ENCODE data around the gene ACOT4. TPM values are rescaled to one million over a fixed set of nuclear protein-coding genes. Genes with fewer than 3 reads are reported as not detected.
"Not testable (repeated sequence)": the region's sequence is repeated elsewhere in the genome, so short reads cannot be mapped to it uniquely, and the experiment has no call there.

ACOT4 gene
- total RNA-seq, 1 experiment from 2014 or later, result 1.1 TPM

- H3K4me3 Mint-ChIP-seq (ENCODE audit: low read depth, unreplicated experiment); CTCF ChIA-PET; H3K27me3 Mint-ChIP-seq (ENCODE audit: unreplicated experiment); H3K9me3 Mint-ChIP-seq (ENCODE audit: low read depth, unreplicated experiment); BruUV-seq (replicated peaks); intact Hi-C loops (cut with micrococcal nuclease; ENCODE audit: unreplicated experiment); H3K27ac Mint-ChIP-seq (ENCODE audit: unreplicated experiment); H3K4me1 Mint-ChIP-seq (ENCODE audit: low read depth, unreplicated experiment); DNase-seq; H3K36me3 Mint-ChIP-seq (ENCODE audit: insufficient read depth, unreplicated experiment): not testable (repeated sequence)
These were observed 29.4 kb upstream of the ACOT4 start for GRCh38 chr14:73562256-73562655.

- H3K36me3 Mint-ChIP-seq (ENCODE audit: insufficient read depth, unreplicated experiment); intact Hi-C loops (cut with micrococcal nuclease; ENCODE audit: unreplicated experiment); H3K27me3 Mint-ChIP-seq (ENCODE audit: unreplicated experiment); DNase-seq; BruUV-seq (replicated peaks); H3K27ac Mint-ChIP-seq (ENCODE audit: unreplicated experiment); CTCF ChIA-PET; H3K9me3 Mint-ChIP-seq (ENCODE audit: low read depth, unreplicated experiment); H3K4me3 Mint-ChIP-seq (ENCODE audit: low read depth, unreplicated experiment): not testable (repeated sequence)
- H3K4me1 Mint-ChIP-seq (ENCODE audit: low read depth, unreplicated experiment), result peaks cover 10% of the 10 kb centered on the region
These were observed 29.0 kb upstream of the ACOT4 start for GRCh38 chr14:73562696-73563095.

- CTCF ChIA-PET, result interaction anchor here (0.6 kb wide), 1 partner anchor 39 kb away, joined by 6 read pairs; no protein-coding TSS in a partner anchor
- intact Hi-C loops (cut with micrococcal nuclease; ENCODE audit: unreplicated experiment); H3K4me3 Mint-ChIP-seq (ENCODE audit: low read depth, unreplicated experiment); H3K9me3 Mint-ChIP-seq (ENCODE audit: low read depth, unreplicated experiment); H3K27me3 Mint-ChIP-seq (ENCODE audit: unreplicated experiment); BruUV-seq (replicated peaks); DNase-seq; H3K27ac Mint-ChIP-seq (ENCODE audit: unreplicated experiment): not testable (repeated sequence)
- H3K4me1 Mint-ChIP-seq (ENCODE audit: low read depth, unreplicated experiment), result peaks cover 12% of the 10 kb centered on the region
- H3K36me3 Mint-ChIP-seq (ENCODE audit: insufficient read depth, unreplicated experiment), result peaks cover 26% of the 10 kb centered on the region
These were observed 25.2 kb upstream of the ACOT4 start for GRCh38 chr14:73566431-73566830.

GRCh38 chr14:73566935-73567334, 24.7 kb upstream of the ACOT4 start:
- Mint-ChIP-seq H3K36me3 (ENCODE audit: insufficient read depth, unreplicated experiment) (peaks cover 26% of the 10 kb centered on the region), H3K4me1 (ENCODE audit: low read depth, unreplicated experiment) (peaks cover 12% of the 10 kb centered on the region), H3K4me3 (ENCODE audit: low read depth, unreplicated experiment) (peak overlapping the region; percentile 86)
- H3K27ac Mint-ChIP-seq (ENCODE audit: unreplicated experiment); H3K9me3 Mint-ChIP-seq (ENCODE audit: low read depth, unreplicated experiment); DNase-seq; intact Hi-C loops (cut with micrococcal nuclease; ENCODE audit: unreplicated experiment); H3K27me3 Mint-ChIP-seq (ENCODE audit: unreplicated experiment); BruUV-seq (replicated peaks): not testable (repeated sequence)
- CTCF ChIA-PET, result interaction anchor here (0.6 kb wide), 1 partner anchor 39 kb away, joined by 6 read pairs; no protein-coding TSS in a partner anchor

- Mint-ChIP-seq H3K4me1 (ENCODE audit: low read depth, unreplicated experiment) (peaks cover 12% of the 10 kb centered on the region), H3K27ac (ENCODE audit: unreplicated experiment) (no peak overlapping the region), H3K36me3 (ENCODE audit: insufficient read depth, unreplicated experiment) (peaks cover 26% of the 10 kb centered on the region), H3K9me3 (ENCODE audit: low read depth, unreplicated experiment) (peaks cover 4% of the 10 kb centered on the region), H3K4me3 (ENCODE audit: low read depth, unreplicated experiment) (peak overlapping the region; percentile 86), H3K27me3 (ENCODE audit: unreplicated experiment) (no peaks in the 10 kb centered on the region)
- no peak for DNase-seq
- no TSS peak for BruUV-seq (replicated peaks)
- CTCF ChIA-PET, result no interaction called here
- no peak for TF ChIP-seq CTCF (IDR thresholded peaks at IDR 0.05; ENCODE audit: unreplicated experiment)
- intact Hi-C loops (cut with micrococcal nuclease; ENCODE audit: unreplicated experiment), result no loop called here
These were observed 24.3 kb upstream of the ACOT4 start for GRCh38 chr14:73567358-73567757.

GRCh38 chr14:73567951-73568885, 23.5 kb upstream of the ACOT4 start:
- no peaks in the 10 kb centered on the region for H3K9me3 Mint-ChIP-seq (ENCODE audit: low read depth, unreplicated experiment)
- H3K4me1 Mint-ChIP-seq (ENCODE audit: low read depth, unreplicated experiment), result peaks cover 12% of the 10 kb centered on the region
- H3K27me3 Mint-ChIP-seq (ENCODE audit: unreplicated experiment), result no peaks in the 10 kb centered on the region
- CTCF ChIA-PET, result interaction anchor here (1.0 to 2.4 kb wide), 2 partner anchors 59 to 284 kb away, joined by 4 to 14 read pairs; no protein-coding TSS in a partner anchor
- intact Hi-C loops (cut with micrococcal nuclease; ENCODE audit: unreplicated experiment), result no loop called here
- peak overlapping the region; percentile 33 for H3K27ac Mint-ChIP-seq (ENCODE audit: unreplicated experiment)
- peaks cover 26% of the 10 kb centered on the region for H3K36me3 Mint-ChIP-seq (ENCODE audit: insufficient read depth, unreplicated experiment)
- no peak for DNase-seq
- BruUV-seq (replicated peaks), result no TSS peak
- TF ChIP-seq CTCF (IDR thresholded peaks at IDR 0.05; ENCODE audit: unreplicated experiment), result no peak
- H3K4me3 Mint-ChIP-seq (ENCODE audit: low read depth, unreplicated experiment), result peak overlapping the region; percentile 86

- Mint-ChIP-seq H3K27ac (ENCODE audit: unreplicated experiment) (peak overlapping the region; percentile 85), H3K4me1 (ENCODE audit: low read depth, unreplicated experiment) (peaks cover 12% of the 10 kb centered on the region), H3K4me3 (ENCODE audit: low read depth, unreplicated experiment) (peak overlapping the region; percentile 86), H3K36me3 (ENCODE audit: insufficient read depth, unreplicated experiment) (peaks cover 26% of the 10 kb centered on the region)
- CTCF ChIA-PET, result interaction anchor here (1.0 to 2.4 kb wide), 2 partner anchors 60 to 284 kb away, joined by 4 to 14 read pairs; no protein-coding TSS in a partner anchor
- intact Hi-C loops (cut with micrococcal nuclease; ENCODE audit: unreplicated experiment); H3K27me3 Mint-ChIP-seq (ENCODE audit: unreplicated experiment); DNase-seq; H3K9me3 Mint-ChIP-seq (ENCODE audit: low read depth, unreplicated experiment): not testable (repeated sequence)
- TSS peak; percentile 71 for BruUV-seq (replicated peaks)
These were observed 22.8 kb upstream of the ACOT4 start for GRCh38 chr14:73568886-73569184.

- CTCF ChIA-PET, result interaction anchor here (0.7 to 2.4 kb wide), 3 partner anchors 61 to 285 kb away, joined by 4 to 14 read pairs (median 4); no protein-coding TSS in a partner anchor
- peaks cover 12% of the 10 kb centered on the region for H3K4me1 Mint-ChIP-seq (ENCODE audit: low read depth, unreplicated experiment)
- H3K27ac Mint-ChIP-seq (ENCODE audit: unreplicated experiment), result peak within 1 kb of the TSS; percentile 85
- TSS peak; percentile 75 for BruUV-seq (replicated peaks)
- DNase-seq, result peak; percentile 71
- H3K27me3 Mint-ChIP-seq (ENCODE audit: unreplicated experiment); H3K9me3 Mint-ChIP-seq (ENCODE audit: low read depth, unreplicated experiment); intact Hi-C loops (cut with micrococcal nuclease; ENCODE audit: unreplicated experiment): not testable (repeated sequence)
- peak within 1 kb of the TSS; percentile 86 for H3K4me3 Mint-ChIP-seq (ENCODE audit: low read depth, unreplicated experiment)
- peaks cover 28% of the 10 kb centered on the region for H3K36me3 Mint-ChIP-seq (ENCODE audit: insufficient read depth, unreplicated experiment)
These were observed 22.3 kb upstream of the ACOT4 start, which contains the start of gene ACOT2 for GRCh38 chr14:73569185-73569958. Gene ACOT2 (plus strand): TSS chr14:73569213. CDS start chr14:73569241, 28 bp downstream.

Measured in Calu3 (cell line).